HG02981 (cell line): ENCODE measurements around the gene ENTR1.

Experiments used
- ATAC-seq: cut with Tn5 transposase; IDR thresholded peaks from one replicate; pipeline ENCODE4 v1.9.1; 2021; ENCODE audit warnings: mild to moderate bottlenecking, moderate library complexity; ENCODE audit not compliant: unreplicated experiment

Gene ENTR1

DNA sequence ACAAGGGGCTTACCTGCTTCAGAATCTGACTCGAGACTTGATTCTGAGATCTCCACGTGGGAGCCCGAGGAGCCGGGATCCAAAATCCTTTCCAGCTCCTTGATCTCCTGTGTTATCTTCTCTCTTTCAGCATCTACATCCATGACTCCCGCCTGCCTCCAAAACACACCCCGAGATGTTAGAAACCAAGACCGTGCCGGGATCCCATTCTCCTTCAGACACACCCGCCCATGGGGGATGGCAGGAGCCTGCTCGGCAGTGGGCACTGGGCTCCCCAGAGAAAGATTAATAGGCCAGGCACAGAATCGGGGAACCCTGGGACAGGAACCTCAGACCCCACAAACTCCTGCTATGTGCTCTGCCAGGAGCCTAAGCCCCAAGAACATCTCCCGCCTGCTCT, 12.1 kb downstream of the ENTR1 start:
- ATAC-seq: no peak

DNA sequence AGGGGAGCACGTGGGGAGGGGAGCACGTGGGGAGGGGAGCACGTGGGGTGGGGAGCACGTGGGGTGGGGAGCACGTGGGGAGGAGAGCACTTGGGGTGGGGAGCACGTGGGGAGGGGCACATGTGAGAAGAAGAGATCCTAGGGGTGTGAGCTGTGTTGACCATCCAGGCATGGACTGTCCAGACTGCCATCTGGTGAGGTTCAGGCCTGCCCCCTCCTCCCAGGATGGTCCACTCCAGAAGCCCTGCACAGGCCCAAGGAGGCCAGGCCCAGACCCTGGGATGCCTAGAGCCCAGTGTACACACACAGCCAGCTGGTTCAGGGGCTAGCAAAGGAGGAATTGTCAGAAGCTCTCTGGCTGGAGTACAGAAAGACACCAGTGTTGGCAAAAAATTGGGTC, 12.8 kb downstream of the ENTR1 start:
- no peak for ATAC-seq

DNA sequence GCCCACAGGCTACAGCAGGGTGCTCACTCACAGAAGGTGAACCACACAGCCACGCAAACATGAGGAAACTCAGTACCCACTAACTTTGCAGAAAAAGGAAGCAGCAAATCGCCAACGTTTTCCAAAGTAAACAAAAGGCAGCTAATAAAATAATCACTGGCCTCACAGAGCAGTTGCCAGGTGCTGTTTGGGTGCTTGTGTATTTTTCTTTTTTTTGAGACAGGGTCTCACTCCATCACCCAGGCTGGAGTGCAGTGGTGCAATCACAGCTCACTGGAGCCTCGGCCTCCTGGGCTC, 14.2 kb downstream of the ENTR1 start:
- no peak for ATAC-seq

DNA sequence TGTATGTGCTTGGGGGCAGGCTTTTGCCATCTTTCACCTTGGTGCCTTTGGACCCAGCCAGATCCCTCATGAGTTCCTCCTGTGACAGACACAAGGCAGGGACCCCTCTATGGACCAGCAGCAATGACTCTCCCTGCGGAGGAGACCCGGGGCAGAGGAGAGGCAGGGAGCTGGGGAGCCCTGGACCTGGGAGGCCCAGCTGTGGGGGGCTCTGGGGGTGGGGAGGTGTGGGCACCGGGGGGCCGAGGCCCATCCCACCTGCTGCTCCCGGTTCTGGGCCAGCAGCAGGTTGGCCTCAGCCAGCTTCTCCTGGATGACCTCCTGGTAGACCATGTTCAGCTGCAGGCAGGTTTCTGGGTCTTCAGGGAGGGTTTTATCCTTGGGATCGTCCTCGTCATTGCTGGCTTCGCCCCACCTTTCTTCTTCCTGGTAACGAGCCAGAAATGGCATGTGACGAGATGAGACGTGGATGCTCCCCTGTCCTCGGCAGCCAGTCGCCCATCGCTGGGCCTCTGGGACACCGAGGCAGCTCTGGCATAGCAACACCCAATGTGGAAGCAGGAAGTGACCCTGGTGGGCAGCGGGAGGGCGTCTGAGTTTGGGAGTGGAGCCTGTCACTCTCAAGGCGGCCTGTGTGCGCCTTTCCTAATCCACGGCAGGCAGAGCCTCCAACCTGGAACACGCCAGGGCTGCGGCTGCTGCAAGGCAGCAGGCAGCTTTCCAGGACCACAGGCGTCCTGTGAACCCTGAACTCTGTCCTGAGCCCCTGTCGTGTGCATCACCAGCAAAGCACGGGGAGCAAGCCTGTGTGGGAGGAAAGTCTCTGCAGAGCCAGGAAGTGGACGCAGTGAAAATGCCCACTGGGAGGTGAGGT, 14.8 kb downstream of the ENTR1 start:
- ATAC-seq: no peak

DNA sequence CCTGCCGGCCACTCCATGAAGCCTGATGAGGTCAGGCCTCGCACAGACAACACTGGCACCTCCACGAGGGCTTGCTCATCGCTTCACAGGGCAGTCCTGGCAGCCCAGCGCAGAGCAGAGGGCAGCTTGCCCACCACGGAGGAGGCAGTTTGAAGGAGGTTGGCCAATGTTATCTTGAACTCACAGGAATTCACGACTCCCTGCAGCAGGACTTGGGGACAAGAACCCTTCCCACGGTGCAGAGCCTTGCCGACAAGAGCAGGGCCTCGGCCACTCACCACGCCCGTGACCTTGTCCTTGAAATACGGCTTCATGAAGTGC, 15.4 kb downstream of the ENTR1 start:
- ATAC-seq: no peak

DNA sequence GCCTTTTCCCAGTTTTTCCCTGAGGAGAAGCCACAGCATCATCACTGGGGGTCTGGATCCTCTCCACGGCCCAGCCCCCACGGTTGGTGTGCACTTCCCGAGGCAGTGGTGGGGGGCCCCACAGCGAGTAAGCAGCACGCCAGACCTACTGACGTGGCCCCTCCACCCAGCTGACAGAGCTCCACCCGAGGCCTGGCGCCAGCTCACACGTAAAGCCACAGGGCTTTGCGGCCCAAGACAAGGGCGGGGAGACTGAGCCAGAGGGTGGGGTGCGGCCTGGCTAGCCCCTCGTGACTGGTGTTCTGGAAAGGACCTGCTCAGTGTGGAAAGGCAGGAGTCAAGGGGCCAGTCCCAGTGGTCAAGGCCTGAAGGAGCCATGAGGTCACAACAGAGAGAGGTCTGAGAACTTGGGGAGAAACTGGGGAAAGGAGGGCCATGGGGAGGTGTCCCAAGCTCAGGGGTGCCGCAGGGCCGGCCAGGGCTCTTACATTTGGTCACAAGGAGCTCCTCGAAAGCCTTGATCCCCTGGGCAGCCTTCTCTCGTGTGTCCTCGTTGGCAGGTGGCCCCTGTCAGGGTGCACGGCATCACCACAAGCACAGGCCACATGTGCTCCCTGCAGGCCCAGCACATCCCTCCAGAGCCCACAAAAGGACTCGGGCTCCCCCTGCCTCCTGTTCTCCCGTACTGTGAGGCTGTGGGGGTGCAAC, 15.9 kb downstream of the ENTR1 start:
- ATAC-seq: no peak

DNA sequence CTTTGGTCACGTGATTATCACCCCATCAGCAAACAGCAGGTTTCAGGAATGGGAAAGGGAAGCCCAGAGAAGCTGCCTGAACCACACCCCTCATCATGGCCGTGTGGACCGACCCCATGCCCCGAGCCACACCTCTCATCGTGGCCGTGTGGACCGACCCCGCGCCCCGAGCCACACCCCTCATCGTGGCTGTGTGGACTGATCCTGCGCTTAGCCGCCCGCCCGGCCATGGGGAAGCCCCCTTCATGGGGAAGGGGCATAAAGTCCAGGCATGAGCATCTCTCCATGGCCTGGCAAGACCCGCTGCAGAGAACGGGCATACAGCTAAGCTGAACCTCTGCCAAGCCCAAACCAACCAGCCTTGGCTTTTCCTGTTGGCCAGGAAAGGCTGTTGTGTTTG, 16.9 kb downstream of the ENTR1 start:
- ATAC-seq: no peak

DNA sequence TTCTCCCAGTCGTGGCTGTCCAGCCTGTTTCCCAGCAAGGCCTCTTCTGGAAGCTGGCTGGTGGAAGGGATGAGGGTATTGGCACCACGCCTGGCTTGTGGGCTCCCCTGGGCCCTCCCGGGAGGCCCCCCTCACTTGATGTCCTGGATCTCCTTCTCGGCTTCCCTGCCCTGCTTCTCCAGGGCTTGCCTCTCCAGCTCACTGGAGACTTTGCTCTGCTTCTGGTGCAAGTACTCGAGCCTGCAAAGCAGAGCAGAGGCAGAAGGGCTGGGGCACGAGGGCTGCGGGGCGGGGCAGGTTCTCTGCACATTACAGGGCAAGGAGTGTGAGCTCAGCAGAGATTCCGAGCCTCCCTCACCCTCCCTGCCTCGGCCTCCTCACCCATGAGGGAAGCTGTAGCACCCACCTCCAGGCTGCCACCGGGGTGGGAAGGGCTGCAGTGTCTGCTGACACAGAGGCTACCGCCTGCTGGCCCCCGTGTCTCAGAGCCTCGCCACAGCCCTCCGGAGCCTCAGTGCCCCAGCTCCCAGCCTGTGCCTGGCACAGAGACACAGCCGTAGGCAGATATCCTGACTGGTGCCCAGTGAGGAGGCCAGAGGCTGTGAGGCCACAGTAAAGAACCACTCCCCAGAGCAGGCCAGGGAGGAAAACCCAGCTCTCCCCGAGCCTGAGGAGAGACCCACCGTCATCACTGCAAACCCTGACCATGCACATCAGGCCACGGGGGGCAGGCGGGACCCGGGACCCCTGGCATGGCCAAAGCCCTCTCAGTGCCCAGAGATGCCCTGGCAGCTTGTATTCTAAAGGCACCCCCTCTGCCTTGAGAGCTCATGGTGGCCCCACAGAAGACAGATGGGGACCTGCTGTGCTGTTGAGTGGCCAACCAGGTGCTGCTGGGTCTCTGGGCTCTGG, 17.6 kb downstream of the ENTR1 start:
- ATAC-seq: no peak

DNA sequence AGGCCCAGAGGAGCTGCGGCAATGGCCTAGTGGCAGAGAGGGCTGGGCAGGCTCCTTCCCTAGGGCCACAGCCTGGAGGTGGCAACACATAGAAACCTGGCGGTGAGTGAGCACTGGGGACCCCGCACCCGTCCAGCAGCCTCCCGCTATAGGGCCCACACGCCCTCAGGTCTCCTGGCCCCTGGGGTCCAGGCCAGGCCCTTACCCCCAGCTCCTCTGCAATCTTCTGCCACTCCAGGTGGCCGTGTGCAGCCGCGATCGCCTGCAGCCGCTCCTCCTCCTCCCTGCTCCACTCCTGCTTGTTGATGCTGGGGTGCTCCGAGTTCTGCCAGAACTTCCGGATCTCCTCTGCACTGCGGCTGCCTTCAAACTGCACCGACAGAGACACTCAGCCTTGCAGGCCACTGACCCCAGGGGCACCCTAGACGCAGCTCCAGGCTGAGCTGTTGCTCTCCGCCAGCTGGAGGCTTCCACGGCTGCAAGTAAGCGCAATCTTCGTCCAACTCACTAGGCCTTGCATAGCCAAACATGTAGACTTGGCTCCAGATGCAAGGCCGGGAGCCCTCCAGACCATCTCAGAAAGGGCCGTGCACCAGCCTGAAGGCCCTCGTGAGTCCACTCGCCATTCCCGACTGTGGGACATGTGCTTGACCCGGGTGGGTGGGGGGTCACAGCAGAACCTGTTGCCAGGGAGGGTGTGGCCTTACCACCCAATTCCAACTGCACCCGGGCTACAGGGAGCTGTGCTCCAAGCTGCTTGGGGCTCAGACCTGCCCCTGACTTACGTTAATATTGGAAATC, 18.5 kb downstream of the ENTR1 start:
- ATAC-seq: no peak

DNA sequence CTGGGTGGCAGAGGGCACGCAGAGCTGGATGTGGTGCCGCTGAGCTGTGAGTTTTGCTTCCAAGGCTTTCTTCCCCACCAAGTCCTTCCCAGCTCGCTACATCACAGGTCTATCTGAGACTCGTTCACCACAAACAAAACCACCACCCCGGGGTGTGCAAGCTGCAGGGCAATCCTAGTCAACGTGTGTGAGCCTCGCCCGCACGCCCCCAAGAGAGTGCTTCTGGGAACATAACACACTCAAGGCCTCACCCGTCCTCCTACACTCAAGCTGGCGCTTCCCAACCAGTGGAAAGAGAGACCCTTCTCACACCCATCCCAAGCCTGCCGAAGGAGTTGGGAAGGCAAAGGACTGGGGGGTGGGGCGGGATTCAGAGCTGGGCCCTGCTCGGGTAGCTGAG, 21.0 kb downstream of the ENTR1 start:
- no peak for ATAC-seq

DNA sequence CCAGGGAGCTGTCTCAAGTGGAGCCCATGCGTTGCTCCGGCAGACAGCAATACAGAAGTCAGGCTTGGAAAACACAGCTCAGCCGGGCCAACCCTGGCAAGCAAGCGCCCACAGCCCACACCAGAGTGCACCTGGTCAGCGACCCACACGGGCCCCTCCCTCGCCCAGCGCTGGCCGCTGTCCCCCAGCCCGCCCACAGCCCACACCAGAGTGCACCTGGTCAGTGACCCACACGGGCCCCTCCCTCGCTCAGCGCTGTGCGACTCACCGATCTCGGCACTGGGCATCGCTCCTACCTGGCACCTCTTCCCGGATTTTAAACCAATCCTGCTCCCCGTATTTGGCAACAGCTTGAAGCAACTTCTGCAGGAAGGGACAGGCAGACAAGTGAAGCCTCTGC, 23.2 kb downstream of the ENTR1 start:
- no peak for ATAC-seq

DNA sequence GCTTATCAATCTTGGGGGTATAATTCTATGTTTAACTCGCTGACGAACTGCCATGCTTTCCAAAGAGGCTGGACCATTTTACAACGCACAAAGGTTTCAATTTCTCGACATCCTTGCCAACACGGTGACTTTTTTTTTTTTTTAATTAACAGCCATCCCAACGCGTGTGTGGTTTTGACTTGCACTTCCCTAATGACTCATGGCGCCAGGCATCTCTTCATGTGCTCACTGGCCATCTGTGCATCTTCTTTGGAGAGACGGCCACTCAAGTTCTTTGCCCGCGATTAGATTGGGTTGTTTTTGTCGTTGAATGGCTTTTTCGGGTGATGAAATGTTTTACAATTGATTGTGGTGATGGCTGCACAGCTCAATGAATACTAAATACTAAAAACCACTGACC, 24.4 kb downstream of the ENTR1 start:
- ATAC-seq: no peak

DNA sequence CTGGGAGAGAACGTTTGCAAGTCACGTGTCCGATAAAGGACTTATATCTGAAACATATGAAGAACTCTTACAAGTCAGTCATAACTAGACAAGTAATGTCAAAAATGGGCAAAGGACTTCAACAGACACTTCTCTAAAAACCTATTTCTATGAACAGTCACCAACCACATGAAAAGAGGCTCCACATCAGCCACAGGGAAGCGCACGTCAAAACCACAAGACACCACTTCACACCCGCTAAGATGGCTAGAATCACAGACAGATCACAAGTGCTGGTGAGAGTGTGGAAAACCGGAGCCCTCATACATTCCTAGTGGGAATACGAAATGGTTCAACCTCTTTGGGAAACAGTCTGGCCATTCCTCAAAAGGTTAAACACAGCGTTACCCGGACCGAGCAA, 25.4 kb downstream of the ENTR1 start:
- no peak for ATAC-seq

DNA sequence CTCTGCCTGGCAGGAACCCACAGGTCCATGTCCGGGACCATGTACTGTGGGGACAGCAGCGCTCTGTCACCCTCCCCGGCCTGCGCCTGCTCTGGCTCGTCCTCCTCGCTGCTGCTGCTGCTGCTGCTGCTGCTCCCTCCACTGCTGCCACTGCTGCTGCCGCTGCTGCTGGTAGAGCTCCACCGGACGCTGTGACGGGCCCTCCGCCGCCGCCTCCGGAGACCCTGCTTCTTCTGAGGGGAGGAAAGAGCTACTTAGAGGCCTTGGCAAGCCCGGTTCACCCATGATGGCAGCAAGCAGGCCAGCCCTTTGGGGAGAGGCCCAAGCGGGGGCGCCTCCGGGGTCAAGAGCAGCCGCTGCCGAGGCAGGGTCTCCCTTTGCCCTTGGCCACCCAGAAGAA, 27.0 kb downstream of the ENTR1 start:
- no peak for ATAC-seq

DNA sequence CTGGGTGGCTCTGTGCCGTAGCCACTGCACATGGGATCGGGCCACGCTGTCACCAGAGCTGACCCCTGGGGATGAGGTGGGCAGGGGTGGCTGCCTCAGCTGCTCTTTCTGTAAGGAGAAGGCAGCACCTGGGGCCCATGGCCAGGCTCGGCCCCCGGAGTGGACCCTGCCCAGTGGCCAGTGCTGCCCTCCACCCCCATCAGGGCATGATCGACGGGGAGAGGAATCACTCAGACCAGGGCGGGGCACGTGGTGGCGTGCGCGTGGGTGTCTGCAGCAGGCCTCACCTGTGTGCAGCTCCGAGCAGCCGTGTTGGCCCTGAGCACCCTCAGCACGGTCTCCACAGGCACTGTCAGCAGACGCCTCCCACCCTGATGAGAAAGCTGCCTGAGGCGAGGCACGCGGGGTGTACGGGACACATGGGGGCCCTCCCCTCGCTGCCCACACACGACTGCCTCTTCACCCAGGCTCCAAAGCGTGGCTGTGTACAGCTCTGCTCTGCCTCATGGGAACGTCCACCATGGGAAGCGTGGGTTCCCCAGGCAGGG, 28.4 kb downstream of the ENTR1 start:
- no peak for ATAC-seq

DNA sequence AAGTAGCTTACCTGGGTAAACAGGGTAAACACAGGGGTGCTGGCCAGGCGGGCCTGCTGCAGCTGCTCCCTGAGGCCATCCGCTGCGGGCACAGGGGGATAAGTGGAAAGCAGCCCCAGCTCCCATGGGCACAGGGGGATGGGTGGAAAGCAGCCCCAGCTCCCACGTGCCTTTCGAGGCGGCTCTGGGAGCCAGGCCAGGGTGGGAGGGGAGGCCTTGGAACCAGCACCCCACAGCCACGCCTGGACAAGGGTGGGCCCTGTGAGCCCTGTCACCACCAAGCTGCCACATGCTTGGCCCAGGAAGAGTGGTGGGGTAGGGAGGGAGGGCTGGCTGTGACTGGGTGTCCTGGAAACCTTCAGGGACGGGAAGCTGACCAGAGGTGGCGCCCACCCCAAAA, 29.1 kb downstream of the ENTR1 start:
- ATAC-seq: no peak

DNA sequence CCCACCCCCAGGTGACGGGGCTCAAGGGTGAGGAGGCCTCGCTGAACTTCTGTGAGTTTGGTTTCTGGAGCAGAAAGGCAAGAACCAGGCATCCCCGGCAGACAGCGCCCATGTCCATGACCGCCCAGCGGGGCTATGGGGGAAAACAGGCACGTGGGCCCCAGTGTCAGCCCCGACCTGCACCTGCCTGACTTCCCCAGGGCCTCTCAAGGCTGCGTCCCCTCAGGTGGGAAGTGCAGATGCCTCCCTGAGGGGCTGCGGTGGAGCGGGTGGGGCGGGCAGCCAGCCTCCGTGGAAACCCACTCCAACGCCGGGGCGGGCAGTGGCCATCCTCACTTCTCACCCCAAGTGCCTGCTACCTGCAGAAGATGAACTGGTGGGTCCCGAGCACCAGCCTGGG, 30.0 kb downstream of the ENTR1 start:
- no peak for ATAC-seq

DNA sequence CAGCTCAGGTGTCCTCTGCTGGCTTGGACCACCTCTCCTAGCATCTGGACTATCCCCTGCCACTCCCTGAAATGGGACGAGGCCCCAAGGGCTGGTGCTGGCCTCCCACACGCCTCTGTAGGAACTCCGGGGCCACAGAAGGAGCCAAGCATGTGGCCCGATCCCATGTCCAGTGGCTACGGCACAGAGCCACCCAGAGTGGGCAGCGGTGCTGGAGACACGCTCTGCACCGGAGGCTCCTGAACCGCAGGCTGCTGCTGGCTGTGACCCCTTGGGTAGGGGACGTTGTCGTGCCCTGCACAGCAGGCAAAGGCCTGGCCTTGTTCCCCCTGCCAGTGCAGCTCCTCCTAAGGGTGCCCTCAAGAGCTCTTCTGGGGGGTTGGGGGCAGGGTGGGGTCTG, 30.5 kb downstream of the ENTR1 start:
- no peak for ATAC-seq

DNA sequence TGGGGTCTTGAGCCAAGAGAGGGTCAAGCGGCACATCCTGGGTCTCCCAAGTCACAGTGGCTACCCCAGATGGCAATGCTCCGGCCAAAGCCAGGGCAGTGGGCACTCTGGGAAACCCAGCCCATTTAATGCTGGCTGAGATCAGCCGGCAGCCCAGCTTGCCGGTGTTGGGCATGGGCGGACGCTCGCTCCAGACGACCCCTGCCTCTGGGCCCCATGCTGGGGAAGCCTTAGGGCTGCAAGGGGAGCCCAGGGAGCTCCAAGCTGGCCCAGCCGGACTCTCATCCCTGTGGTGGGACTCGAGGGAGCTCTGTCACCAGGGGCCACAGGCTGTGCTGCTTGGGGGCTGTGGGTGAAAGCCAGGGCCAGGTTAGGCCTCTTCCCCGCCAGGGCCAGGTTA, 31.0 kb downstream of the ENTR1 start:
- no peak for ATAC-seq

DNA sequence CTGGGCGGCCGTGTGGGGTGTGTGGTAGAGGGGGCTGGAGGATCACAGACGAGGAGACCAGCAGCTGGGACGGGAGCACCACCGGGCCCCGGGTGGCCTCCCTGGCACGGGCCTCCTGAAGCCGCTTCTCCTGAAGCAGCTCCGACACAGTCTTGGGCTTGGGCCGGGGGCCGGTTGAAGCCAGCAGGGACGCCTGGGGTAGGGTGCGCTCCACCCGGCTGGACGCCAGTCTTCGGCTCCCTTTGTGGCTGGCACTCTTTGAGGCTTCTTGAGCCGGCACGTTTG, 31.5 kb downstream of the ENTR1 start:
- ATAC-seq: no peak
